PFSK-1 (cell line): Measurements from ENCODE around the gene LRRC4B.

ENCODE experiments used
- FOXP2 ChIP-seq: optimal IDR thresholded peaks from 2 replicates; pipeline ENCODE3; 2011; ENCODE audit warnings: borderline replicate concordance, control low read depth, inconsistent platforms; ENCODE audit not compliant: insufficient read depth; ENCODE audit errors: extremely low read length, extremely low read depth
- POLR2AphosphoS5 ChIP-seq: IDR thresholded peaks from 2 replicates; pipeline ENCODE4 v1.6.1; 2012; ENCODE audit warnings: low read depth, mild to moderate bottlenecking, control low read depth, low read length, moderate library complexity
- REST ChIP-seq, 2 experiments: IDR thresholded peaks; 2 replicates each; pipeline versions ENCODE4 v1.6.1 to v1.8.0; 2011 to 2012; ENCODE audit warnings: low read depth in 2 of 2, low read length in 2 of 2, control low read depth in 1 of 2, inconsistent platforms in 1 of 2, mild to moderate bottlenecking in 1 of 2, moderate library complexity in 1 of 2; ENCODE audit not compliant: insufficient read depth in 1 of 2
- SIN3A ChIP-seq: IDR thresholded peaks from 2 replicates; pipeline ENCODE4 v1.6.1; 2012; ENCODE audit warnings: mild to moderate bottlenecking, low read length, moderate library complexity, borderline replicate concordance; ENCODE audit not compliant: insufficient read depth
- TAF1 ChIP-seq: IDR thresholded peaks from 2 replicates; pipeline ENCODE4 v1.6.1; 2012; ENCODE audit warnings: low read length, control low read depth, borderline replicate concordance; ENCODE audit not compliant: insufficient read depth

The LRRC4B gene

GRCh38 chr19:50556282-50557008 lies 11.8 kb downstream of the LRRC4B start:
- TF ChIP-seq POLR2AphosphoS5 = no peak
- TF ChIP-seq FOXP2 = peak; percentile 11
- no peak for TF ChIP-seq SIN3A
- no peak for TF ChIP-seq TAF1

- TF ChIP-seq SIN3A (no peak), TAF1 (no peak), REST (IDR thresholded peaks at IDR 0.05; ENCODE audit: insufficient read depth in 1 of 2, low read depth in 2 of 2, low read length in 2 of 2) (no peak), POLR2AphosphoS5 (no peak), FOXP2 (no peak)
These were observed 12.6 kb downstream of the LRRC4B start for GRCh38 chr19:50555450-50556281.

- TF ChIP-seq SIN3A = no peak
- no peak for TF ChIP-seq REST (IDR thresholded peaks at IDR 0.05; ENCODE audit: insufficient read depth in 1 of 2, low read depth in 2 of 2, low read length in 2 of 2)
These were observed 13.2 kb downstream of the LRRC4B start for GRCh38 chr19:50555033-50555432.

- no peak for TF ChIP-seq POLR2AphosphoS5
- TF ChIP-seq TAF1 = no peak
- TF ChIP-seq REST (IDR thresholded peaks at IDR 0.05; ENCODE audit: insufficient read depth in 1 of 2, low read depth in 2 of 2, low read length in 2 of 2) = no peak
- TF ChIP-seq FOXP2 = no peak
- no peak for TF ChIP-seq SIN3A
These were observed 14.0 kb downstream of the LRRC4B start for GRCh38 chr19:50554212-50554611.

GRCh38 chr19:50553134-50553703 lies 15.0 kb downstream of the LRRC4B start:
- TF ChIP-seq FOXP2 = no peak
- TF ChIP-seq POLR2AphosphoS5 = no peak
- TF ChIP-seq REST (IDR thresholded peaks at IDR 0.05; ENCODE audit: insufficient read depth in 1 of 2, low read depth in 2 of 2, low read length in 2 of 2) = no peak
- no peak for TF ChIP-seq SIN3A
- TF ChIP-seq TAF1 = no peak
